ENCODE results near the gene RELA. TPM values are rescaled to one million over a fixed set of nuclear protein-coding genes. Genes with fewer than 3 reads are reported as not detected.

Gene RELA
- total RNA-seq, 1 experiment from 2014 or later, result 34.2 TPM

DNA sequence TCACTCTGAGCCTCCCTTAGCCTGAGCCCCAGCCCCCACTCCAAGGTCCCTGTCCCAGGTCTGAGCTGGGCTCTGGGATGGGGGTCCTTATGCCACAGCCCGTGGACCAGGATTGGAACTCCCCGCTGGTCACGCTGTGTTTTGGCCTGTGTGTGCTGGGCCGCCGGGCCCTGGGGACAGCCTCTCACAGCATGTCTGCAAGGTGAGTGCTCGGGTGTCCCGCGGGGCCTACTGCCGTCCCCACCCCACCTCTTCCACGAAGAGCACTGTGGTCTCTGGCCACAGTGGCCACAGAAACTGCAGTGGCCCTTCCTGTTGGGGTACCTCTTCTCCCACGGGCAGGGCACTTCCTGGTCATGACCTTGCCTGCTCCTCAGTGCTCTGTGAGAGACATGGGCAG is 28.3 kb downstream of the RELA start:
- no peak for DNase-seq (ENCODE audit: low read depth)

DNA sequence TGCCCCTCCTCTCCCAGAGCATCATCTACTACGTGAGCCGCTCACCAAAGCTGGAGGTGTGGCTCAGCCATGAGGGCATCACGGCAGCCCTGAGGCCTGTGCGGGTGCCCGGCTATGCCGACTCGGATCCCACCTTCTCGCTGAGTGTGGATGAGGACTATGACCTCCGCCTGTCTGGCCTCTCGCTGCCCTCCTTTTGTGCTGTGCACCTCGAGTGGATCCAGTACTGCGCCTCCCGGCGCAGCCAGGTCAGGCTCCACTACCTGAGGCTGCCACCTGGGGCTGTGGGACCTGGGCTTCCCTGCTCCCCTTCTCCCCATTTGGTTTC is 28.6 kb downstream of the RELA start:
- no peak for DNase-seq (ENCODE audit: low read depth)

DNA sequence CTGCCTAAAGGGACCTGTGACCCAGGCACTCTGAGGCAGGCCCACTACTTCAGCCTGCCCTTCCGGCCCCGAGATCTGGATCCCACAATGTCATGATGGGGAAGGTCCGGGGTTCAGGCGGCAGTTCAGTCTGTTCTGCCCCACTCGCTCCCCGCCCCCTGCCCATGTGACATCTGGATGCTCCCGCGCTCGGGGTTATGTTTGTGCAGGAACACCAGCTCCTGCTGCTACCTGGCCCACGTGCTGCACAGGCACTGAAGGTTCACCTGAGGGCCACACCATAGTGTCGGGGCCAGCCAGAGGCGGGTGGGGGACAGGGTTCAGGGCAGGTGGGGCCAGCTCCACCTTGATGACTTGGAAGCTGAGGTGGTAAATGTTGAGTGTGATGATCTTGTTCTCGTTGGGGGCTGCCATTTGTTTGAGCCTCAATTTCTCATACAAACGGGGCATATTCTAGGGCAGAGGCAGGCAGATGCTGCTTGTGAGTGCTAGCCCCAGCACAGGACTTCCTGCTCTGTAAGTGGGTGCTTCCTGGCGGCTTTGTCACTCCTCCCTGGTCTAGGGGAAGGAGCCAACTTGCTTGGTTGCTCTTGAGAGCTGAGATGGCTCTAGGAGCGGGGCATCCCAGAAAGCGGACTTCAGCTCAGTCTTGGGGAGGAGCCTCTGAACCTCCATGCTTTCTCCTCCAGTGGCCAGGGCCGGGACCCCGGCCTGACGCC is 29.2 kb downstream of the RELA start:
- no peak for DNase-seq (ENCODE audit: low read depth)

DNA sequence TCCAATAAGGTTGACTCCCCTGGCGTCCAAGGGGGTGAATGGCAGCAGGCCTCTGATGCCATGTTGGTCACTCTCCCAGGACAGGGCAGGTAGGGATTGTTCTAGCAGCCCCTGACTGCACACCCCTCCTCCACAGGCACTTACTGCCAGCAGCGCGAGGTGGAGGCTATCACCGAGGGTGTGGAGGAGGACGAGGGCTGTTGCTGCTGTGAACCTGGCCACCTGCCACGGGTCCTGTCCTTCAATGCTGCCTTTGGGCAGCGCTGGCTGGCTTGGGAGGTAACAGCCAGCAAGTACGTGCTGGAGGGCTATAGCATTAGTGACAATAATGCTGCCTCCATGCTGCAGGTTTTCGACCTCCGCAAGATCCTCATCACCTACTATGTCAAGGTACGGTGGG is 32.5 kb downstream of the RELA start:
- no peak for DNase-seq (ENCODE audit: low read depth)

DNA sequence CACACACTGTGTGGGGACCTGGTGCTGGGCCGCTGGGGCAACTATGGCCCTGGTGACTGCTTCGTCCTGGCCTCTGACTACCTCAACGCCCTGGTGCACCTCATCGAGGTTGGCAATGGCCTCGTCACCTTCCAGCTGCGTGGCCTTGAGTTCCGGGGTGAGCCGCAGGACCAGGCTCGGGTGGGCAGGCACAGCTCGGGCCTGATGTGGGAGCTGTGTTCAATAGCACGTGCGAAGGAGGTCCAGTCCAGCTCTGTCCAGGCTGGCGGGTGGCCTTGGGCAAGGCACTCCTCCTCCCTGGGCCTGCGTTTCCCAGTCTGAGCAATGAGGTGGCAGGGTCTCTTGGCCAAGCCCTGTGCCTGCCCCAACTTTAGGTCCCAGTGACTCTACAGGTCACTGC is 33.1 kb downstream of the RELA start:
- no peak for DNase-seq (ENCODE audit: low read depth)

DNA sequence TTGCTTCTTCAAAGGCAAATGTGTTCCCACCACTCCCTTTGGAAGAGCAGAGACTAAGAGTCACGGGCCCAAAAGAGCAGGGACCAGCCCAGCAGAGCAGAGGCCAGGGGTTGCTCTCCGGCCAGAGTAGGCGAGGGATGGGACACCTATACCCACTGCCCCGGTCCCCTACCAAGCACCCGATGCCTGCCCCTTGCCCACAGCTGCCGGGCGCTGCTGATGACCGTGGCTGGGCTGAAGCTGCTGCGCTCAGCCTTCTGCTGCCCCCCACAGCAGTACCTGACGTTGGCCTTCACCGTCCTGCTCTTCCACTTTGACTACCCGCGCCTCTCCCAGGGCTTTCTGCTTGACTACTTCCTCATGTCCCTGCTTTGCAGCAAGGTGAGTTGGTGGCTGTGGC is 35.5 kb downstream of the RELA start:
- no peak for DNase-seq (ENCODE audit: low read depth)

DNA sequence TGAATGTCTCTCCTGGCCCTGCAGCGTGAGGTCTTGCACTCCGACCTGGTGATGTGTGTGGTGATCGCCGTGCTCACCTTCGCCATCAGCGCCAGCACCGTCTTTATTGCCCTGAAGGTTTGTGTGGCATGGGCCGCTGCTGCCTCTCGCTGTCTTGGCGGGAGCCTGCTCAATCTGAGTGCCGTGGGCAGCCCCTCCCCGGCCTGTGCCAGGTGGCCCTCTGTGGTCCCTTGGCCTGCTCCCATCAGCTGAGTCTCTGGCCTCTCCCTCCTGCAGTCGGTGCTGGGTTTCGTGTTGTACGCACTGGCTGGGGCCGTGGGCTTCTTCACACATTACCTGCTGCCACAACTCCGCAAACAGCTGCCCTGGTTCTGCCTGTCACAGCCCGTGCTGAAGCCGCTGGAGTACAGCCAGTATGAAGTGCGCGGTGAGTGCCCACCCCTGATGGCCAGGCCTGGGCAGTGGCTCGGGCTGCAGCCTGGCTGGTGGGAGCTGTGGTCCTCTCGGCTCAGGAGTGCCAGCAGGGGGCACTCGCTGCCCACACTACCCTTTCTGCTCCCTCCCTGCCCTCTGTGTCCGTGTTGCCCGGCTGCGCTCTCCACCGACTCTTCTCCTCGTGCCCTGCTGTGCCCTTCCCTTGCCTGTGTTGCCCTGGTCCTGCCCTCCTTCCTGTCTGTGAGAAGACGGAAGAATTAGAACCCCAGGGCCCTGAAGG is 36.9 kb downstream of the RELA start:
- peak; percentile 18 for DNase-seq (ENCODE audit: low read depth)

DNA sequence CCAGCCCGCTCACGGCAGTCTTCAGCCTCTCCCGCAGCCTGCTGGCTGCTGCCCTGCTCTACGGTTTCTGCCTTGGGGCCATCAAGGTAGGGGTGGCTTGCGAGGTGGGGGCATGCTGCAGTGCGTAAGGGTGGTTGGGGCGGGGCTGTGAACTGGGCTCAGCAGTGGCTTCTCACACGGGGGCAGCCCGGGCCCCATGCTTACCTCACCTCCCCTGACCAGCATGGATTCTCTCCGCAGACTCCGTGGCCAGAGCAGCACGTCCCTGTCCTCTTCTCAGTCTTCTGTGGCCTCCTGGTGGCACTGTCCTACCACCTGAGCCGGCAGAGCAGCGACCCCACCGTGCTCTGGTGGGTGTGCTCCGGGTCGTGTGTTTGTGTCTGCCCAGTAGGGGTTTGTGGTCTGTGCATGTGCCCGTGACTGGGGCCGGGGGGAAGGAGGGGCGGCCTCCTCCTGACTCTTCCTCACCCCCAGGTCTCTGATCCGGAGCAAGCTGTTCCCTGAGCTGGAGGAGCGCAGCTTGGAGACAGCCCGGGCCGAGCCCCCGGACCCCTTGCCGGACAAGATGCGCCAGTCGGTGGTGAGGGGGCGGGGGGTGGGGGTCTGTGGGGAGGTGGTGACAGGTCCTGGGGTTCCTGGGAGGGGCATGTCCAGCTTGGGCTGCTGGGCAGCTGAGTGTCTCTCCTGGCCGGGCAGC is 37.6 kb downstream of the RELA start:
- no peak for DNase-seq (ENCODE audit: low read depth)

DNA sequence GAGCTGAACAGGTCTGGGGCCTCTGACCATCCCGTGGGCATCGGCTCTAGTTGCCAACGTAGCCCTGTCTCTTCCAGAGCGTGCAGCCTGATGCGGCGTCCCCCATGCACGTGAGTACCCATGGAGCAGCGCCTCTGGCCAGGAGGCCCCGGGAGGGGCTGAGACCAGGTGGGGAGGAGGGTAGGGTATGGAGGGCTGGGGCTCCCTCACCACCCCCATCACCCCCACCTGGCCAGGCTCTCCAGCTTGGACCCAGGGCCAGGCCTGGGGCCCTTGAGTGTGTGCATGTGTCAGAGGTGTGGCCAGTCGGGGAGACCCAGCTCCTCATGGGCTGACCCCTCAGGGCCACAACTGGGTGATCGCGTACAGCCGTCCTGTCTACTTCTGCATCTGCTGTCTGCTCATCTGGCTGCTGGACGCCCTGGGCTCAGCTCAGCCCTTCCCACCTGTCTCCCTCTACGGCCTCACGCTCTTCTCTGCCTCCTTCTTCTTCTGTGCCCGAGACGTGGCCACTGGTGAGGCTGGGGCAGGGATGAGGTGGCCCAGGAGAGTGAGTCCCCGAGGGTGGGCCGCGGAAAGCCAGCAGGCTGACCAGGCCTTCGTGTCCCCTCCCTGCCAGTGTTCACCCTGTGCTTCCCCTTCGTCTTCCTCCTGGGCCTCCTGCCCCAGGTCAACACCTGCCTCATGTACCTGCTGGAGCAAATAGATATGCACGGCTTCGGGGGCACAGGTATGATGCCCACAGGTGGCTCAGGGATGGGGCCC is 38.7 kb downstream of the RELA start:
- DNase-seq (ENCODE audit: low read depth), result no peak

DNA sequence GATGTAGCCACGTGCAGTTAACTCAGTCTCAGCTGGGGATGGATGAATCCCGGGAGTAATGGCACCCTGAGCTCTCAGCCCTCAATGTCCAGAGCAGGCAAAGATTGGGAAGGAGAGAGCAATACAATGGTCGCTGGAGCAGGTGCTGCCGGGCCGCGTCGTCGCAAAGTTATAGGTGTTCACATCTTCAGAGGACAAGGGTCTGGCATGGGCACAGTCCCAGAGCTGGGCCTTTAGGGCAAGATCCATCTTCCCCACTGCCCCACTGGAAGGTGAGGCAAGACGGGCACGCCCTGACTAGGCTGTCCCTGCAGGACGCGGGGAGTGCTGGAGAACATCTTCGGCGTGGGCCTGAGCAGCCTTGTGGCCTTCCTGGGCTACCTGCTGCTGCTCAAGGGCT is 39.5 kb downstream of the RELA start:
- no peak for DNase-seq (ENCODE audit: low read depth)

DNA sequence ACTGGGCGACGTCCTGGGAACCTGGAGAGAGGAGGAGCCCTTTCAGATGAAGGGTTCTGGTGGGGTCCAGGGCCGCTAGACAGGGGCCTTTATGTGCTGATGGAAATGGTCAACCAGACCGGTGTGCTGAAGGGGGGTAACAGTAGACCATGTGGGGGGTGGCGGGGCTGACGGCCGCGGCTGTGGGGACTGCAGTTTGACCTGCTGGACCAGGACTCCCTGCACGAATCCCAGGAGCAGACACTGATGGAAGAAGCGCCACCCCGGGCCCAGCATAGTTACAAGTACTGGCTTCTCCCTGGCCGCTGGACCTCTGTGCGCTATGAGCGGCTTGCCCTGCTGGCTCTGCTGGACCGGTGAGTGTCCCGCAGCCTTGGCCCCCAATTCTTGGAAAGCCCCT is 40.7 kb downstream of the RELA start:
- no peak for DNase-seq (ENCODE audit: low read depth)

DNA sequence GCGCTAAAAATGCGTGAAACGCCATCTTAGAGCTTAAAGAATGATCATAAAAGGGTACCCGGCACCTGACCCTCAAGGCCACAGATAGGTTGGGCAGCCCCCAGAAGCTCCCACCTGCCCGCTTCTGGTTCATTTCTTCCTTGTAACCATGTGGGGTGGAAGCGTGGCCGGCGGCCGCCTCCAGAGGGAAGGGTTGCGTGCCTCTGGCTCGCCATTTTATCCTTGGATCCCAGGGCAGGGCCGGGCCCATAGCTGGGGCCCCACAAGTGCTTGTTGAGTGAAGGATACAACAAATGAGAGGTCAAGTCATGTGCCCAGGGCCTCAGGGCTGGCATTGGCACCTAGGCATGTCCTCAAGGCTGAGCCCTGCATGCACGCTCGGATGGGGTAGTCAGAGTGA is 41.3 kb downstream of the RELA start:
- DNase-seq (ENCODE audit: low read depth), result no peak

DNA sequence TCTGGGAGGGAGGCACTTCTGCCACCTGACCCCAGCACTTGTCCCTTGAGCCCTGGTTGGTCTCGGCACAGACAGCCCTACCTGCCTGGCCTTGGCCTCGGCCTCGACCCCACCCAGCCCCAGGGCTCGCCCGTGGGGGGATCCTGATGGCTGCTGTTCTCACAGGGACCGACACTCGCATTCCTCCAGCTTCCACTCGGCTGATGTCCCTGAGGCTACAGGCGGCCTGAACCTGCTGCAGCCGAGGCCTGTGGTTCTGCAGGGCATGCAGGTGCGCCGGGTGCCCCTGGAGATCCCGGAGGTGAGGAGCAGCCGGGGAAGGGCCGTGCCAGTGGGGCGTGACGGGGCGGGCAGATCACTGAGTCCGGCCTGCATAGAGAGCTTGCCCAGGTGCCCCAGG is 42.0 kb downstream of the RELA start:
- no peak for DNase-seq (ENCODE audit: low read depth)

DNA sequence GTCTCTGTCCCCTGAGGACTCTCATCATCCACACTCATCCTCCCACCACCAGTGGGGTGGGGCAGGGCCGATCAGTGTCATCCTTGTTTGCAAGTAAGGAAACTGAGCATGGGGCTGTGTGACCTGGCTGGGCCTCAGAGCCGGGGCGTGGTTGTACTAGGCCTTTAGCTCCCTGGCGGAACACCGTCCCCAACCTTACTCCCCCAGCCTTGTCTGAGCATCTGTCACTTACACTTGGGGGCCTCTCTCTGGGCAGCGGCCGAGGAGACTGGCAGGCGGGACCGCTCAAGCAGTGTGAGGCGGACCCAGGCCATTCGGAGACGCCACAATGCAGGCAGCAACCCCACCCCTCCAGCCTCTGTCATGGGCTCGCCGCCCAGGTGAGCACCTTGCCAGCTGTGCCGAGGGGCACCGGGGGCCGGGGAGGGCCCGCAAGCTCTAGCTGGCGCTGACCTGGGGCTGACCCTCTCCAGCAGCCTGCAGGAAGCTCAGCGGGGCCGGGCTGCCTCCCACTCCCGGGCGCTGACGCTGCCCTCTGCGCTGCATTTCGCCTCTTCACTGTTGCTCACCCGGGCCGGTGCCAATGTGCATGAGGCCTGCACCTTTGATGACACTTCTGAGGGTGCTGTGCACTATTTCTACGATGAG is 43.3 kb downstream of the RELA start:
- no peak for DNase-seq (ENCODE audit: low read depth)

DNA sequence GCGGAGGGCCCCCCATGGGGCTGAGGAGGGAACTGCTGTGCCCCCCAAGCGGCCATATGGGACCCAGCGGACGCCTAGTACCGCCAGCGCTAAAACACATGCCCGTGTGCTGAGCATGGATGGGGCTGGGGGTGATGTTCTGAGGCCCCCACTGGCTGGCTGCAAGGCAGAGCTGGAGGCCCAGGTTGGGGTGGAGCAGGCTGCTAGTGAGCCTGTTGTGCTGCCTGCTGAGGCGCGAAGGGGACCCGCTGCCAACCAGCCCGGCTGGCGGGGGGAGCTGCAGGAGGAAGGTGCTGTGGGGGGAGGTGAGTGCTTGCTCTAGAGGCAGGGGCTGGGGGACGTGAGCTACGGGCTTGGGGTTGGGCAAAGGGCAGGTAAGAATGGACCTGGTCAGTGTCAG is 44.0 kb downstream of the RELA start:
- DNase-seq (ENCODE audit: low read depth), result no peak

DNA sequence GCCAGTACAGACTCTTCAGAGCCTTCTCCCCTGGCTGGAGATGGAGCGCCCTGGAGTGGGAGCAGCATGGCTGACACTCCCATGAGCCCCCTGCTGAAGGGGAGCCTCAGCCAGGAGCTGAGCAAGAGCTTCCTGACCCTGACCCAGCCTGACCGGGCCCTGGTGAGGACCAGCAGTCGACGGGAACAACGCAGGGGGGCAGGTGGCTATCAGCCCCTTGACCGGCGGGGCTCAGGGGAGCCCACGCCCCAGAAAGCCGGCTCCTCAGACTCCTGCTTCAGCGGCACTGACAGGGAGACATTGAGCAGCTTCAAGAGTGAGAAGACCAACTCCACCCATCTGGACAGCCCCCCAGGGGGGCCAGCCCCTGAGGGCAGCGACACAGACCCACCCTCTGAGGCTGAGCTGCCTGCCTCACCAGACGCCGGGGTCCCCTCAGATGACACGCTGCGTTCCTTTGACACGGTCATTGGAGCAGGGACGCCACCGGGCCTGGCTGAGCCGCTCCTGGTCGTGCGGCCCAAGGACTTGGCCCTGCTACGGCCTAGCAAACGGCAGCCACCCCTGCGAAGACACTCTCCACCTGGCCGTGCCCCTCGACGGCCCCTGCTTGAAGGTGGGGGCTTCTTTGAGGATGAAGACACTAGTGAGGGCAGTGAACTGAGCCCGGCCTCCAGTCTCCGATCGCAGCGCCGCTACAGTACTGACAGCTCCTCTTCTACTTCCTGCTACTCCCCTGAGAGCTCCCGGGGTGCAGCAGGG is 44.5 kb downstream of the RELA start:
- DNase-seq (ENCODE audit: low read depth), result no peak

DNA sequence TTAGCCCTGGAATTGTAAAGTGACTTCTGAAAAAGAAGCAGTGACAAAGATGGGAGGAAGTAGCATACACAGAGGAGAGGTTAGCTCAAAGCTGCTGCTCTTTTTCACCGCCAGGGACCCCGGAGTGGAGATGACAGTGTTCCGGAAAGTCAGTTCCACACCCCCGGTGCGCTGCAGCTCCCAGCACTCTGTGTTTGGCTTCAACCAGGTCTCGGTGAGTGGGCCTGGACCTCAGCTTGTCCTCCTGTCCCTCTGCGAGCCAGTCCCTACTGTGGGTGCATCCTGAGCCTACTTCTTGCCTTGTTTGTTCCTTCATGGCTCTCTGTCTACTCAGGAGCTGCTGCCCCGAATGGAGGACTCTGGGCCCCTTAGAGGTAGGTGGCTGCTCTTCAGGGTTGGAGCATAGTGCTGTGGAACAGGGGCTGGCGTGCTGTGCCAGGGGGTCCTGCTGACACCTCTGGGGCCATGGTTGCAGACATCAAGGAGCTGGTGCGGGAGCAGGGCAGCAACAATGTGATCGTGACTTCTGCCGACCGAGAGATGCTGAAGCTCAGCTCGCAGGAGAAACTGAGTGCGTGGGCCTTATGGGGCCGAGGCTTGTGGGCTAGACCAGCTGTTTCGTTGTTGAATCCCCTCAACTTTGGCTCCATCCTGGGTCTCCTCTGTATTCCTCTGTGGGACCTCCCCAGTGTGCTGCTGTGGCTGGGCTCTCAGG is 45.4 kb downstream of the RELA start:
- no peak for DNase-seq (ENCODE audit: low read depth)

DNA sequence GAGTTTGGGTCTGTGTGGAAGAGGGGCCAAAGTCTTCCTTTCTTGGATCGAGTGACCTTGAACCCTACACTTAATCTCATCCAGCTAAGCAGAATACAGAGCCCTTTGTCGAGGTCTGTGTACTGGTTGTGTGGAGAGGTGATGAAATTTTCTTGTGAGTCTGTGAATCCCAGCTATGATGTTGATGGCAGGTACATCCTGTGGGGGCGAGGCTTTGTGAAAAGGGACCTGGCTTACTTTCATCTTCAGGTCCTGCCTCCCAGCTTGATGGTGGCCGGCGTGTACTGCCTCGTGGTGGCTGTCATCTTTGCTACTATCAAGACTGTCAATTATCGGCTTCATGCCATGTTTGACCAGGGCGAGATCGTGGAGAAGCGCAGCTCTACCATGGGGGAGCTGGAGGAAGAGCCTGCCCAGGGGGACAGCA is 46.1 kb downstream of the RELA start:
- no peak for DNase-seq (ENCODE audit: low read depth)

DNA sequence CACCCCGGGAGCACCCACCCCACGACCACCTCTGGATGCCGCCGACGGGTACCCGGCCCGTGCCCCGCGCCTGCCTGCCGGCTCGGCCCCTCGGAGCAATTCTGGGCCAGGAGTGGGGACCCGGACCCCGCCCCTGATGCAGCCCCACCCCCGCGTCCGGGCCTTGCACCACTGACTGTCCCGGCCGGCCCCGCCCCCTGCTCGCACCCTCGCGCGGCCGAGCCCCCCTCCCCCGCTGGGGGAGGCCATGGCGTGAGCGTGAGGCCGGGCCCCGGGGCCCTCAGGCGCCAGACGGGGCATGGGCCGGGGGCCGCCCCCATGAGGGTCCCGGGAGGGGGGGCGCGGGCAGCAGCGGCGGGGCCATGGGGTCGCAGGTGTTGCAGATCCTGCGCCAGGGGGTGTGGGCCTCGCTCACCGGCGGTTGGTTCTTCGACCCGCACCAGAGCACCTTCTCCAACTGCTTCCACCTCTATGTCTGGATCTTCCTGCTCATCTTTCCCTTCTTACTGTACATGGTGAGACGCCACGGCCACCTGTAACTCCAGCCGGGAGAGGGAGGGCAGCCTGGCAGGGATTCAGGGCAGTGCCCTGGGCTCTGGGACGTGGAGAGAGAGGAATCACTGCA is 46.7 kb downstream of the RELA start:
- DNase-seq (ENCODE audit: low read depth), result no peak

Data from RPMI7951 (cell line).